Astrocyte of the cerebellum (primary cell): ENCODE data around the gene SURF1.

Experiments
- DNase-seq: peaks from one replicate; pipeline ENCODE4 v3.0.0-alpha.2; 2011; ENCODE audit warnings: low read depth
- H3K4me3 ChIP-seq: 2 replicates; pipeline ENCODE4 v1.5.1; 2011; ENCODE audit warnings: mild to moderate bottlenecking, low read depth, low read length, moderate library complexity
- in situ Hi-C: cut with HindIII; loops from 2 replicates; pipeline ENCODE4 v1.10.0; 2017; ENCODE audit warnings: low sequenced_read_pairs
- TF ChIP-seq, protein P1 (sequence below): IDR thresholded peaks from 2 replicates; pipeline ENCODE4 v1.5.1; 2012; ENCODE audit warnings: low read length, low read depth, moderate library complexity, mild to moderate bottlenecking; ENCODE audit errors: missing control alignments

SURF1 gene

DNA sequence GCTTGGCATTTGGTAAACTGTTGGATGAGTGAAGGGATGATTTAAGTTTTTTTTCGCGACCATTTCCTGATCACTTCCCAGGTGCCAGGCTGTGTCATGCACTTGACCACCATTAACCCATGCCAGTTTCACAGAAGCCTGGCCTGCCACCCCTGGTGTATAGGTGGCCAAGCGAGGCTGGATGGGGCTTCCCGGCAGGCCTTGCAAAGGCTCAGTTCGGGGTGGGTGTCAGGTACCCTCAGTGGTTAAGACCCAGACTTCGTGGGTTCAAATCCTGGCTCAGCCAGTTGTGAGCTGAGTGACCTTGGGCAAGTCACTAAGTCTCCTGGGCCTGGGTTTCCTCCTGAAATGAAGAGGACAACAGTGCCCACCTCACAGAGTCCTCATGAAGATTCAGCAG, 10.7 kb downstream of the SURF1 start:
- in situ Hi-C loops, result no loop called here
- no peak for DNase-seq
- H3K4me3 ChIP-seq, result no peak overlapping the region
- TF ChIP-seq, protein P1, sequence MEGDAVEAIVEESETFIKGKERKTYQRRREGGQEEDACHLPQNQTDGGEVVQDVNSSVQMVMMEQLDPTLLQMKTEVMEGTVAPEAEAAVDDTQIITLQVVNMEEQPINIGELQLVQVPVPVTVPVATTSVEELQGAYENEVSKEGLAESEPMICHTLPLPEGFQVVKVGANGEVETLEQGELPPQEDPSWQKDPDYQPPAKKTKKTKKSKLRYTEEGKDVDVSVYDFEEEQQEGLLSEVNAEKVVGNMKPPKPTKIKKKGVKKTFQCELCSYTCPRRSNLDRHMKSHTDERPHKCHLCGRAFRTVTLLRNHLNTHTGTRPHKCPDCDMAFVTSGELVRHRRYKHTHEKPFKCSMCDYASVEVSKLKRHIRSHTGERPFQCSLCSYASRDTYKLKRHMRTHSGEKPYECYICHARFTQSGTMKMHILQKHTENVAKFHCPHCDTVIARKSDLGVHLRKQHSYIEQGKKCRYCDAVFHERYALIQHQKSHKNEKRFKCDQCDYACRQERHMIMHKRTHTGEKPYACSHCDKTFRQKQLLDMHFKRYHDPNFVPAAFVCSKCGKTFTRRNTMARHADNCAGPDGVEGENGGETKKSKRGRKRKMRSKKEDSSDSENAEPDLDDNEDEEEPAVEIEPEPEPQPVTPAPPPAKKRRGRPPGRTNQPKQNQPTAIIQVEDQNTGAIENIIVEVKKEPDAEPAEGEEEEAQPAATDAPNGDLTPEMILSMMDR, result no peak

DNA sequence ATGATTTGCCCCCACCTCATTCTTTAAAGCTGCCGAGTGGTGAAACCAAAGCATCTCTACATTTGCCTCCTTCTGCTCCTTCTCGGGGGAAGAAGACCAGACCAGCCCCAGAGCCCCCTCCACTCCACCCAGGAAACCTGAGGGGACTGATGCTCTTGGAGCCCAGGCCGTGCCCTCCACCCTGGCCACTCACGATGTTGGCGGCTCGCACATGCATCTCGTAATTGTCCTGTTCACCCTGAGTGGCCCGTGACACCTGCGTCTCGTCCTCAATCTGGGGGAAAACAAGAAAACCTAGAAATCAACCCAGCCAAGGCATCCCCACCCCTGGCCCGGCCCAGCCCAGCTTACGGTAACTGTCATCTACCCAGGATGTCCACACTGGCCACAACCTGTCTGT, 11.3 kb downstream of the SURF1 start:
- in situ Hi-C loops, result no loop called here
- H3K4me3 ChIP-seq, result no peak overlapping the region
- TF ChIP-seq, protein P1, result no peak
- no peak for DNase-seq

DNA sequence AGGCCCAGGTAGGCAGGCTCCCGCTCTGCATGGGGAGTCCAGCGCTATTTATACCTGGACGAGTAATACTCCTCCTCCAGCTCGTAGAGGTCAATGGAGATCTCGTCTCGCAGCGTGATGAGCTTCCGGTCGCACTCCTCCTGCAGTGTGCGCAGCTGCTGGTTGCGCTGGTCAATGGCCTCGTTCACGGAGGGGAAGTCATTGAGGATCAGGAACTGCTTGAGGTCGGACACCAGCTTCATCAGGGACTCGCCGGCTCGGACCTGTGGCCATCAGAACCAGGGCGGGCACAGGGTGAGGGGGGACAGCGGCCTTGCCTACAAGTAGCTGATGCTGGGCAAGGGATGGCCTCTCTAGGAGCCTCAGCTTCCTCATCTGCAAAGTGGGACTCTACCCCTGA, 12.2 kb downstream of the SURF1 start:
- H3K4me3 ChIP-seq, result no peak overlapping the region
- TF ChIP-seq, protein P1, result no peak
- DNase-seq, result no peak
- in situ Hi-C loops, result no loop called here

DNA sequence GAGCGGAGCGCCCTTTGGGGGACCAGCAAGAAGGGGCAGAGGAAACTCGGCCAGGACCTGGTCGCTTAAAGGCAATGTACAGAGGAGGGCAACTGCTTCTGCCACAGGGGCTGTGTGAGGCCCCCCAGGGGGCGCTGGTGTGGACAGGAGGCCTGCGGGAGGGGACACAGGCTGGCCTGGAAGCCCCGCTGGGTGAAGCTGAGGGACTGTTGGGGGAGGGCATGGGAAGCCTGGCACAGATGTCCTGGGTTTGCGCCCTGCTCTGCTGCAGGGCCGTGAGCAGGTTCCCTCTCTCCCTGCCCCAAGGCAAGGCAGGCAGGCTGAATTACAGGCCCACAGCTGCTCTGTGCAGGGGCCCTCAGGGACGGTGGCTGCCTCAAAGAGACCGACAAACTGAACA, 13.7 kb downstream of the SURF1 start:
- DNase-seq, result no peak
- in situ Hi-C loops, result no loop called here
- no peak overlapping the region for H3K4me3 ChIP-seq
- TF ChIP-seq, protein P1, result no peak

DNA sequence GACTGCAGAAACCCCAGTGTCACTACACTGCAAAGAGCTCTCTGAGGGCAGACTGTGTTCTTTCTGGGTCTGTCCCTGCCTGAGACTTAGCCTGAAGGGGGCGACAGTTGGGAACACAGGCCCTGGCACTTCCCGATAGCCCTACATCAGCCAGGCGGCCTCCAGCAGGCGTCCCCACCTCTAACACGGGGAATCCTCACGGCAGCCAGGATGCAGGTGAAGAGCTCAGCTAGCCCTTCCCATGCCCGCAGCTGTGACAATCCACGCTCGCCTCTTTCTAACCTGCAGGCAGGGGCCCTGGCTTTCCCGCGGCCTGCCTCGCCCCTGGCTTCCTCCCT, 14.2 kb downstream of the SURF1 start:
- in situ Hi-C loops, result no loop called here
- no peak overlapping the region for H3K4me3 ChIP-seq

DNA sequence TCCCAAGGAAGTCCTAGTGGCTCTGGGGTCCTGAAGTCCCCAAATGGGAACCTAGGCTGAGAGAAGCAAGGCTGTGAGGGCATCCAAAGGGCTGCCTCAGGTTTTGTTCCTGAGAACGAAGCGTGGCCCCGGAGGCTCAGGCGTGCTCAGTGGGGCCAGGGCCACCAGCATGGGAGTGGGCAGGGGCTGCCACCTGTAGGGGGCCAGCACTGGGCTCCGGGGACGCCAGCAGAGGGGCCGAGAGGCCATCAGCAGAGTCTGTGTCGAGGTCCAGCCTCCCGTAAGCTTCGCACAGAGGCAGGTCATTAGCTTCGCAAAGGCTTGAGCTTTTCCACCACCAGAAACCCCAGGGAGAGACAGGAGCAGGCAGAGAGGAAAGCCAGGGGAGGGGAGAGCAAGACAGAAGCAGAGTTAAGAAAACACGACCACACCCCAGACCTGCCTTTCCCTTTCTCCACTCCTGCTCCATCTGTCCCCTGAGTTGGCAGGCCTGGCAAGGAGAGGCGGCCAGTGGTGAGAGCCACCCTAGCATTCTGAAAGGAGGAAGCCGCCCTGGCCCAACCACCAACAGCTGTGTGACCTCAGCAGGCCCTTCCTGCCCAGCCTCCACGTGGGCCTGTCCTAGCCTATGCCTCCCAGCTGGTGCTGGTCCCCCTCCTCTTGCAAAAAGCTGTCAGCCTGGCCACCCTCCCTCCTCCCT, 14.8 kb downstream of the SURF1 start:
- TF ChIP-seq, protein P1, result no peak
- in situ Hi-C loops, result no loop called here
- no peak for DNase-seq
- no peak overlapping the region for H3K4me3 ChIP-seq

More for the DNA sequence above, 14.2 kb downstream of the SURF1 start:
- TF ChIP-seq, protein P1, result peak; percentile 32
- no peak for DNase-seq
